IMR-90 (cell line): ENCODE measurements around the gene APCDD1L. TPM values are rescaled to one million over a fixed set of nuclear protein-coding genes. Genes with fewer than 3 reads are reported as not detected.

Experiments
- ATAC-seq: fragments of 200-7000 bp; cut with Tn5 transposase; 2 replicates; pipeline ENCODE4 v1.9.1; 2020; ENCODE audit warnings: low read depth, mild to moderate bottlenecking, moderate library complexity
- BruUV-seq: library from RNA; stranded (reverse); fragments of 400-500 nt; replicated peaks from 2 replicates; lab custom pipeline; 2021; lab: Mats Ljungman, UMichigan
- CTCF ChIA-PET: fragments of 300-600 bp; formaldehyde crosslinking; extraction: SDS; loops from one replicate; lab custom pipeline; 2021; ENCODE audit warnings: antibody characterized with exemption; lab: Yijun Ruan, JAX
- POLR2A ChIA-PET: fragments of 300-600 bp; sonication (Branson Sonifier 250); formaldehyde crosslinking; loops from one replicate; lab custom pipeline; 2022; ENCODE audit warnings: antibody characterized with exemption; ENCODE audit not compliant: unreplicated experiment; lab: Charles Lee
- DNase-seq: peaks from one replicate; pipeline ENCODE4 v3.0.0; 2013
- H2AFZ ChIP-seq: replicated peaks from 2 replicates; pipeline ENCODE3; 2013; ENCODE audit warnings: low read length, mild to moderate bottlenecking; ENCODE audit not compliant: poor library complexity
- H2AK5ac ChIP-seq: 2 replicates; pipeline ENCODE4 v1.6.1; 2013; ENCODE audit warnings: low read depth, low read length, inconsistent platforms
- H2AK9ac ChIP-seq: replicated peaks from 2 replicates; pipeline ENCODE3; 2013; ENCODE audit warnings: mild to moderate bottlenecking, low read depth, low read length, moderate library complexity; ENCODE audit not compliant: poor library complexity
- H2BK120ac ChIP-seq: 2 replicates; pipeline ENCODE4 v1.6.1; 2013; ENCODE audit warnings: low read depth, low read length, inconsistent platforms
- H2BK15ac ChIP-seq: 3 replicates; pipeline ENCODE4 v1.6.1; 2013; ENCODE audit warnings: low read depth, low read length, inconsistent platforms
- H2BK20ac ChIP-seq: 2 replicates; pipeline ENCODE4 v1.6.1; 2013; ENCODE audit warnings: low read depth, mild to moderate bottlenecking, inconsistent platforms, low read length, moderate library complexity
- H2BK5ac ChIP-seq: 2 replicates; pipeline ENCODE4 v1.6.1; 2013; ENCODE audit warnings: mild to moderate bottlenecking, low read depth, low read length, inconsistent platforms; ENCODE audit not compliant: poor library complexity, severe bottlenecking
- H3K14ac ChIP-seq: replicated peaks from 2 replicates; pipeline ENCODE4 v1.6.1; 2013; ENCODE audit warnings: low read depth, low read length, inconsistent platforms
- H3K18ac ChIP-seq: 2 replicates; pipeline ENCODE4 v1.6.1; 2013; ENCODE audit warnings: low read depth, low read length, control low read depth
- H3K23ac ChIP-seq: 2 replicates; pipeline ENCODE4 v1.6.1; 2013; ENCODE audit warnings: low read depth, low read length, inconsistent platforms
- H3K27ac ChIP-seq: 2 replicates; pipeline ENCODE4 v1.5.1; 2013; ENCODE audit warnings: mild to moderate bottlenecking, control low read depth, low read length; ENCODE audit not compliant: insufficient read depth
- H3K27me3 ChIP-seq: 2 replicates; pipeline ENCODE4 v1.6.1; 2013; ENCODE audit warnings: low read length; ENCODE audit not compliant: control insufficient read depth, insufficient read depth
- H3K36me3 ChIP-seq: 2 replicates; pipeline ENCODE4 v1.6.1; 2013; ENCODE audit warnings: low read length, mixed read lengths; ENCODE audit not compliant: control insufficient read depth, insufficient read depth
- H3K4ac ChIP-seq: 2 replicates; pipeline ENCODE4 v1.6.1; 2013; ENCODE audit warnings: low read depth, low read length, inconsistent platforms
- H3K4me1 ChIP-seq: 2 replicates; pipeline ENCODE4 v1.6.1; 2013; ENCODE audit warnings: low read length, mixed read lengths; ENCODE audit not compliant: control insufficient read depth, insufficient read depth
- H3K4me2 ChIP-seq: 2 replicates; pipeline ENCODE4 v1.6.1; 2013; ENCODE audit warnings: low read depth, mild to moderate bottlenecking, control low read depth, low read length, moderate library complexity
- H3K4me3 ChIP-seq: 2 replicates; pipeline ENCODE4 v1.5.1; 2013; ENCODE audit warnings: low read depth, mild to moderate bottlenecking, control low read depth, low read length, moderate library complexity; ENCODE audit not compliant: insufficient read depth
- H3K56ac ChIP-seq: 2 replicates; pipeline ENCODE4 v1.6.1; 2013; ENCODE audit warnings: low read length, inconsistent platforms; ENCODE audit not compliant: insufficient read depth; ENCODE audit errors: extremely low read depth
- H3K79me1 ChIP-seq, 2 experiments: 2 replicates each; pipeline ENCODE4 v1.6.1; 2013; ENCODE audit warnings: low read length in 2 of 2, inconsistent platforms in 1 of 2, low read depth in 1 of 2
- H3K9ac ChIP-seq: 2 replicates; pipeline ENCODE4 v1.6.1; 2013; ENCODE audit warnings: low read depth, low read length, control low read depth
- H3K9me1 ChIP-seq: 2 replicates; pipeline ENCODE4 v1.6.1; 2013; ENCODE audit warnings: low read length, inconsistent platforms; ENCODE audit not compliant: insufficient read depth
- H3K9me3 ChIP-seq: 2 replicates; pipeline ENCODE4 v1.6.1; 2013; ENCODE audit warnings: low read length; ENCODE audit not compliant: control insufficient read depth, insufficient read depth
- H4K20me1 ChIP-seq: 2 replicates; pipeline ENCODE4 v1.6.1; 2013; ENCODE audit warnings: low read length, inconsistent platforms; ENCODE audit not compliant: insufficient read depth
- H4K5ac ChIP-seq: 2 replicates; pipeline ENCODE4 v1.6.1; 2013; ENCODE audit warnings: mild to moderate bottlenecking, low read depth, low read length, control low read depth
- H4K8ac ChIP-seq, 2 experiments: 2 replicates each; pipeline ENCODE4 v1.6.1; 2013; ENCODE audit warnings: low read depth in 2 of 2, low read length in 2 of 2, control low read depth in 1 of 2, inconsistent platforms in 1 of 2
- H4K91ac ChIP-seq: 2 replicates; pipeline ENCODE4 v1.6.1; 2013; ENCODE audit warnings: low read depth, low read length, inconsistent platforms; ENCODE audit not compliant: insufficient read depth
- BHLHE40 ChIP-seq: fragments of 150-350 bp; IDR thresholded peaks from 2 replicates; pipeline ENCODE4 v1.6.1; 2016; ENCODE audit warnings: mild to moderate bottlenecking, low read depth, low read length
- CEBPB ChIP-seq: IDR thresholded peaks from 2 replicates; pipeline ENCODE4 v1.6.1; 2012; ENCODE audit warnings: low read depth, low read length, improper control_type of control experiment
- CHD1 ChIP-seq: IDR thresholded peaks from 2 replicates; pipeline ENCODE4 v1.6.1; 2012; ENCODE audit warnings: low read depth, low read length, improper control_type of control experiment
- FOS ChIP-seq: fragments of 150-350 bp; IDR thresholded peaks from 2 replicates; pipeline ENCODE4 v1.6.1; 2016; ENCODE audit warnings: low read depth, low read length
- MAFK ChIP-seq: IDR thresholded peaks from 2 replicates; pipeline ENCODE4 v1.6.1; 2012; ENCODE audit warnings: low read depth, low read length, improper control_type of control experiment
- MAZ ChIP-seq: IDR thresholded peaks from 2 replicates; pipeline ENCODE4 v1.6.1; 2012; ENCODE audit warnings: low read depth, mild to moderate bottlenecking, low read length, improper control_type of control experiment, moderate library complexity, borderline replicate concordance
- MXI1 ChIP-seq: IDR thresholded peaks from 2 replicates; pipeline ENCODE4 v1.6.1; 2012; ENCODE audit warnings: low read depth, mild to moderate bottlenecking, low read length, moderate library complexity, borderline replicate concordance
- NFE2L2 ChIP-seq: fragments of 150-350 bp; IDR thresholded peaks from 2 replicates; pipeline ENCODE4 v1.6.1; 2016; ENCODE audit warnings: low read depth, mild to moderate bottlenecking, low read length
- POLR2A ChIP-seq: IDR thresholded peaks from 2 replicates; pipeline ENCODE4 v1.6.1; 2012; ENCODE audit warnings: mild to moderate bottlenecking, low read depth, low read length
- RAD21 ChIP-seq: IDR thresholded peaks from 2 replicates; pipeline ENCODE4 v1.6.1; 2012; ENCODE audit warnings: low read length, improper control_type of control experiment
- RCOR1 ChIP-seq: IDR thresholded peaks from 2 replicates; pipeline ENCODE4 v1.6.1; 2012; ENCODE audit warnings: mild to moderate bottlenecking, low read length, improper control_type of control experiment; ENCODE audit not compliant: insufficient replicate concordance
- RFX5 ChIP-seq: IDR thresholded peaks from 2 replicates; pipeline ENCODE4 v1.8.0; 2012; ENCODE audit warnings: low read depth, mild to moderate bottlenecking, low read length, moderate library complexity
- SMC3 ChIP-seq: fragments of 150-350 bp; IDR thresholded peaks from 2 replicates; pipeline ENCODE4 v1.6.1; 2016; ENCODE audit warnings: low read depth, mild to moderate bottlenecking, antibody characterized with exemption, low read length, moderate library complexity
- USF2 ChIP-seq: fragments of 150-350 bp; IDR thresholded peaks from 2 replicates; pipeline ENCODE4 v1.6.1; 2017; ENCODE audit warnings: mild to moderate bottlenecking, antibody characterized with exemption, low read length, low read depth
- whole genome bisulfite sequencing, 2 experiments: methylation state at CpG; one replicate each; pipeline versions ENCODE4 v1.1.5 to v1.1.7; 2013; ENCODE audit warnings: missing lambda C conversion rate in 2 of 2; ENCODE audit not compliant: insufficient read length in 1 of 2; ENCODE audit errors: extremely low coverage in 2 of 2; 5-methylcytosine and 5-hydroxymethylcytosine counted together
- dilution Hi-C: fragments of 300-500 bp; cut with HindIII; formaldehyde crosslinking; loops from one replicate; pipeline ENCODE4 v1.14.3; 2018; ENCODE audit warnings: low sequenced_read_pairs; ENCODE audit not compliant: unreplicated experiment
- in situ Hi-C: fragments of 300-500 bp; cut with MboI; formaldehyde crosslinking; loops from 3 replicates; pipeline ENCODE4 v1.14.3; 2019; ENCODE audit warnings: low sequenced_read_pairs, inconsistent platforms, mixed read lengths
- intact Hi-C: fragments of 100-400 bp; cut with micrococcal nuclease; formaldehyde crosslinking; loops from 2 replicates; pipeline ENCODE4 v1.10.0; 2022
- polyA plus RNA-seq, 3 experiments: library from polyadenylated mRNA; depleted of rRNA; stranded (reverse); fragments of >200 nt; gene quantifications; 2 replicates each; pipeline ENCODE4 v1.2.3, GENCODE V29; 2012; ENCODE audit warnings: low replicate concordance in 1 of 3
- total RNA-seq: library from RNA; depleted of rRNA; stranded (reverse); fragments of >200 nt; gene quantifications from 2 replicates; pipeline ENCODE4 v1.2.3, GENCODE V29; 2012
- TF ChIP-seq, protein P1 (sequence below): fragments of 150-350 bp; IDR thresholded peaks from 2 replicates; pipeline ENCODE4 v1.6.1; 2016; ENCODE audit warnings: low read depth, mild to moderate bottlenecking, low read length, moderate library complexity, borderline replicate concordance
- TF ChIP-seq, protein P2 (sequence below): conservative IDR thresholded peaks from 2 replicates; pipeline ENCODE4 v1.5.1; 2012; ENCODE audit warnings: mild to moderate bottlenecking, low read depth, low read length, improper control_type of control experiment

APCDD1L gene
- total and polyA plus RNA-seq, 2 of the 4 experiments (the other 2 are of a cell fraction) = 2.5 to 18.3 TPM

GRCh38 chr20:58503668-58504067, 11.5 kb downstream of the APCDD1L start:
- Histone ChIP-seq H3K36me3 (0 out of 2 replicates have a peak, but pooled peaks cover 1% of the 10 kb centered on the region), H4K91ac (no peak overlapping the region)

More at GRCh38 chr20:58503668-58504067, 11.5 kb downstream of the APCDD1L start:
- Histone ChIP-seq H3K4me1 (no peaks in the 10 kb centered on the region), H2AK5ac (no peak overlapping the region), H3K14ac (no peak overlapping the region), H2BK120ac (no peak overlapping the region), H2BK15ac (no peak overlapping the region), H3K23ac (no peak overlapping the region), H2BK5ac (no peak overlapping the region), H3K9me1 (no peaks in the 10 kb centered on the region), H4K5ac (no peak overlapping the region), H4K20me1 (no peaks in the 10 kb centered on the region), H2BK20ac (no peak overlapping the region), H3K27me3 (no peaks in the 10 kb centered on the region), H2AK9ac (no peak overlapping the region), H3K27ac (no peak overlapping the region), H3K9ac (no peak overlapping the region), H3K79me1 (0 out of 4 replicates have a peak, but pooled peaks cover 1 to 6% of the 10 kb centered on the region in 2 experiments), H3K9me3 (peaks cover 22% of the 10 kb centered on the region), H3K4ac (no peak overlapping the region), H2AFZ (no peak overlapping the region), H4K8ac (no peak overlapping the region), H3K56ac (no peak overlapping the region), H3K18ac (no peak overlapping the region), H3K4me2 (no peak overlapping the region), H3K4me3 (no peak overlapping the region)
- intact Hi-C loops = no loop called here
- ChIA-PET POLR2A (no interaction called here), CTCF (no interaction called here)
- in situ Hi-C loops = no loop called here
- ATAC-seq (no peak), DNase-seq (no peak)
- no peak for TF ChIP-seq NFE2L2
- TF ChIP-seq CEBPB = no peak
- TF ChIP-seq, protein P1, sequence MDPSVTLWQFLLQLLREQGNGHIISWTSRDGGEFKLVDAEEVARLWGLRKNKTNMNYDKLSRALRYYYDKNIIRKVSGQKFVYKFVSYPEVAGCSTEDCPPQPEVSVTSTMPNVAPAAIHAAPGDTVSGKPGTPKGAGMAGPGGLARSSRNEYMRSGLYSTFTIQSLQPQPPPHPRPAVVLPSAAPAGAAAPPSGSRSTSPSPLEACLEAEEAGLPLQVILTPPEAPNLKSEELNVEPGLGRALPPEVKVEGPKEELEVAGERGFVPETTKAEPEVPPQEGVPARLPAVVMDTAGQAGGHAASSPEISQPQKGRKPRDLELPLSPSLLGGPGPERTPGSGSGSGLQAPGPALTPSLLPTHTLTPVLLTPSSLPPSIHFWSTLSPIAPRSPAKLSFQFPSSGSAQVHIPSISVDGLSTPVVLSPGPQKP = no peak
- no peak for TF ChIP-seq MAFK
- no peak for TF ChIP-seq USF2
- TF ChIP-seq RCOR1 = no peak
- TF ChIP-seq FOS = no peak
- no peak for TF ChIP-seq POLR2A
- TF ChIP-seq, protein P2, sequence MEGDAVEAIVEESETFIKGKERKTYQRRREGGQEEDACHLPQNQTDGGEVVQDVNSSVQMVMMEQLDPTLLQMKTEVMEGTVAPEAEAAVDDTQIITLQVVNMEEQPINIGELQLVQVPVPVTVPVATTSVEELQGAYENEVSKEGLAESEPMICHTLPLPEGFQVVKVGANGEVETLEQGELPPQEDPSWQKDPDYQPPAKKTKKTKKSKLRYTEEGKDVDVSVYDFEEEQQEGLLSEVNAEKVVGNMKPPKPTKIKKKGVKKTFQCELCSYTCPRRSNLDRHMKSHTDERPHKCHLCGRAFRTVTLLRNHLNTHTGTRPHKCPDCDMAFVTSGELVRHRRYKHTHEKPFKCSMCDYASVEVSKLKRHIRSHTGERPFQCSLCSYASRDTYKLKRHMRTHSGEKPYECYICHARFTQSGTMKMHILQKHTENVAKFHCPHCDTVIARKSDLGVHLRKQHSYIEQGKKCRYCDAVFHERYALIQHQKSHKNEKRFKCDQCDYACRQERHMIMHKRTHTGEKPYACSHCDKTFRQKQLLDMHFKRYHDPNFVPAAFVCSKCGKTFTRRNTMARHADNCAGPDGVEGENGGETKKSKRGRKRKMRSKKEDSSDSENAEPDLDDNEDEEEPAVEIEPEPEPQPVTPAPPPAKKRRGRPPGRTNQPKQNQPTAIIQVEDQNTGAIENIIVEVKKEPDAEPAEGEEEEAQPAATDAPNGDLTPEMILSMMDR = no peak
- TF ChIP-seq MXI1 = no peak
- TF ChIP-seq CHD1 = no peak
- no peak for TF ChIP-seq BHLHE40
- TF ChIP-seq SMC3 = no peak
- no peak for TF ChIP-seq MAZ
- no peak for TF ChIP-seq RFX5
- no peak for TF ChIP-seq RAD21
- no CpG with 5 or more reads among the region's 1 CpG for WGBS, 2 experiments
- dilution Hi-C loops = no loop called here
- BruUV-seq = no TSS peak
